HG03378 (cell line): ENCODE data around the gene ACRBP.

Source experiments
- ATAC-seq: cut with Tn5 transposase; IDR thresholded peaks from one replicate; pipeline ENCODE4 v1.9.1; 2021; ENCODE audit warnings: mild to moderate bottlenecking, moderate library complexity; ENCODE audit not compliant: unreplicated experiment

ACRBP gene

DNA sequence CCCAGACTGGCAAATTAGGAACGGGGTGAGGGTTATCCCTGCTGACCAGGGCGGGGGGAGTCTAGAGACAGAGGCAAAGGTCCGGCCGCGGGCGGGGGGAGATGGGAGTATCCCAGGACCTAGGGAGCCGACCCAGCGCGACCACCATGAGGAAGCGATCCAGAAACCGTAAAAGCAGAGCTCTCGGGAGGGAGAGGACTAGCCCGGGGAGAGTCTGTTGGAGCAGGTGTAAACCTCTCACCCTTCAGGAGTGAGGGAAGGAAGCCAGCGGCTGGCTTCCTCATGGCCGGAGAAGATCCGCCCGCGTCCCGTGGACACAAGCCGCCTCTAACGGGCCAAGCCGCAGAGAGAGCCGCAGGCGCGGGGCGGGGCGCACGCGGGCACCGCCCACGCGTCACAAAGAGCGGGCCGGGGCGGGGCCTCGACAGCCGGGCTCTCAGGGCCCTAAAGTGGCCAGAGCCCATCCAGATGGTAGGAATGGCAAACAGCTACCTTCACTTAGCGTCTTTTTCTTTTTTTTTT is at the start of gene ACRBP:
Gene ACRBP, minus strand, starts transcription at position 350 of the 522 bp plus-strand sequence. Its CDS starts 66 bp downstream, at position 284.
- ATAC-seq: no peak

DNA sequence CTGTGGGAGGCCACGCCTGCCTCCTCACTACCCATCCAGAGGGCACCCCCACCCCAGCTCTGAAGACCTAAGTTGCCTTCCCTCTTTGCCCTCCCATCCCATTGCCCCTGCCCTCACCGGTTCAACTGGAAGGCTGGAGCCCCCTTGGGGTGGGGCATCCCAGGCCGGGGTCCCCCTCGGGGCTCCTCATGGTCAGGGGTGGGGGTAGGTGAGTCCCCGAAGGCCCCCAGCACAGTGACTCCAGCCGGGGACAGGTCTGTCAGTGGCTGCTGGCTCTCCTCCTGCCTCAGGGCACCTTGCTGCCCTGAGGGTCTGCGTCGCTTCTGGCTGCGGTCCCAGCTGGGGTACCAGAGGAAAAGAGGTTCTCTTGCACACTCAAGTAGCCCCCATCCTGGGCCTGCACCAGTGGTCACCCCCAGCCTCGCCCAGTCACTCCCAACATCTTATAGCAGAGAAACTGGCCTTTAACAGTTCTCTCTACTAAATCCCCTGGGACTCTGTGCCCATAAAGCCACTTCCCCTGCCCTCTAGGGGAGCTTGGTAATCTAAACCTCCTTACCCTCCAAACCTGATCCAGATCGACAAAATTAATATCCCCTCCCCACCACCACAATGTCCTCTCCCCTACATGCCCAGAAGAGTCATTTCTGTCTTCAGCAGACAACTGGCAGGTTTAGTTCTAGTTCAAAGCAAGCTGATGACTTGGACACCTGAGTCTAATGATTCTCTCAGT is 48.2 kb upstream of the ACRBP start:
- ATAC-seq: no peak

DNA sequence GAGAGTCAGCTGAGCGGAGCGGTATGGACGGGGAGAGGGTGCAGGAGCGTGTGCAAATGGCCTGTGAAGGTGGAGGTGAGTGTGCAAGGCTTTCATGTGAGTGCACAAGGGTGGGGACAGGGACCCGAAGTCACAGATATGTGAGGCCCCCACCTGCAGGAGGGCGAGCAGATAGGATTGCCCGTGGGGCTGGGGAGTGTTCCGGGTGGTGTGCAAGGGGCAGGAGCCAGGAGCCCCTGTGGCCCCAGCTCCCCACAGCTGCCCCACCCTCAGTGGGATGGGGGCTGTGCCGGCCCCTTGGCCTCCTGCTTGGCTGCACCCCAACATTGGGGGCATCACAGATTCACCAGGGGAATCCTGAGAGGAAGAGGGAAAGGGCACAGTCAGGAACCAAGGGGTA is 47.5 kb upstream of the ACRBP start:
- ATAC-seq: no peak

DNA sequence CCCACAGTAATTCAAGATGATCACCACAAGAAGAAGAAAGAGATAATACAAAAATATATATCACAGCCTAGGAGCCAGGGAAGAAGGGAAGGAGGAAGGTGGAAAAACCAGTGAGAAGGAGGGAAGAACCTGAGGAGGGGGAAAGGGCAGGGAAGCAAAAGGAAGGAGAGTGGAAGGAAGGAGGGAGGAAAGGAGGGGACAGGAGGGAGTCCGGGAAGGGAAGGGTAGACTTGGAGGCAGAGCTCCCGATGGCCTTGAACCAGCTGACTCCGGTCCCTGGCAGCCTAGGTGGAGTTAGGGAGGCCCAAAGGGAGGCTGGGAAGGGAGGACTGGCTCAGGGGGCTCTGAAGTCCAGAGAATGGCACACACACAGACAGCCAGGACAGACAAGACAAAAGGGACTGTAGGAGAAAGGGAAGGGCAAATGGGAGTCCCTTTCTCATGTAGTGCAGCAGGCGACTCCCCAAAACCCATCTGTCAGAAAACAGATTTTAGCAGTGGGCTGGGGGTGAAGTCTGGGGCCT is 46.7 kb upstream of the ACRBP start:
- no peak for ATAC-seq

DNA sequence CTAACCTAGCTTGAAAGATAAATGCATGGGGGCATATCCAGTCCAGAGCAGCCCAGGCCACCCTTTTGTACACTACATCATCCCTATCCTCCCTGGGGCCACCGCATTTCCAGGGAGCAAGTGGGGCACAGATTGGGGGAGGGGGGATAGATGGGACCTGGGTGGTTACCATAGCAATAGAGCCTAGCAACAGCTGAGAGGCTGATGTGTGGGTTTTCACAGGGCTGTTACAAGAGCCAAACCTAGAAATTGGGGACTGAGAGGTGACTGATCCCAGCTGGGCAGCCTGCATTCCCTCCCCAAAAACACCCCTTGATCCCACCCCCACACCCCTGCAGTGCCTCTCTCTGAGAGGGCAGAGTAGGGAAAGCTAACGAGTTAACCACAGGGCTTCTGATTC is 45.7 kb upstream of the ACRBP start:
- ATAC-seq: no peak

DNA sequence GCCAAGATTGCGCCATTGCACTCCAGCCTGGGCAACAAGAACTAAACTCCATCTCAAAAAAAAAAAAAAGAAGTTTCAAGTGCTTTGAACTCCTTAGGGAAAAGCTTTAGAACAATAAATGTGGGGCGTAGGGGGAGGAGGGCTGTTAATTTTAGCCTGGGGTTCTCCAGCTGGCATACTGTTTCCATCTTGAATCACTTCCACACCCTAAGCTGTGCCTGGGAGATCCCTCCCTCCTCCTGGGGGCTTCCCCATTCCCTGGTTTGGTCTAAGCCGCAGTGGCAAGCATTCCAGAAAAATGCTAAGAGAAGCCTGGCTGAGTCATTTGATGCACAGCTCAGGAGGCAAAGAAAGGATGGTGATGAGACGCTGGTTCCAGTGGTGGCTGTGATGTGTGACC is 44.2 kb upstream of the ACRBP start:
- ATAC-seq: no peak

- ATAC-seq: peak; percentile 80
Observed at GRCh38 chr12:6688999-6689882, 42.0 kb upstream of the ACRBP start, which contains the start of gene ZNF384. ZNF384 (minus strand) TSS chr12:6689375; CDS start chr12:6679520, 9,855 bp downstream.

- ATAC-seq: peak; percentile 4
Observed at GRCh38 chr12:6688543-6688998, 41.3 kb upstream of the ACRBP start.

DNA sequence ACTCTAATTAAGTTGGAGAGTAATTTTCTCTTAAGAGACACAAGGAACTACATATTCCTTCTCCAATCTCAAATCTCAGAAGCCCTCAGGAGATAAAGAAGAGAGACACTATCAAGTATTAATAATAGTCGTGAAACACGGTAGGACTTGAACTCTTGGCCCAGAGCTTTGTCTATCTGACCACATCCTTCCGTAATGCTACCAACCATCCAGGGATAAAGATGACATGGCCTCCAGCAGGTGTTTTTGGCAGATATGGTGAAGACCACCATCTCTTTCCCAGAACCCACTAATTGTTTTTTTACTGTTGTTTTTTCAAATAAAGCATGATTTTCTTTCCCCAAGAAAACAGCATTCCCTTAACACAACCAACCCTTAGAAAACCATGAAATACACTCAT is 38.6 kb upstream of the ACRBP start:
- no peak for ATAC-seq

GRCh38 chr12:6684609-6685008 is 37.4 kb upstream of the ACRBP start:
- ATAC-seq: no peak

- no peak for ATAC-seq
Observed at GRCh38 chr12:6676962-6677361, 29.7 kb upstream of the ACRBP start.

DNA sequence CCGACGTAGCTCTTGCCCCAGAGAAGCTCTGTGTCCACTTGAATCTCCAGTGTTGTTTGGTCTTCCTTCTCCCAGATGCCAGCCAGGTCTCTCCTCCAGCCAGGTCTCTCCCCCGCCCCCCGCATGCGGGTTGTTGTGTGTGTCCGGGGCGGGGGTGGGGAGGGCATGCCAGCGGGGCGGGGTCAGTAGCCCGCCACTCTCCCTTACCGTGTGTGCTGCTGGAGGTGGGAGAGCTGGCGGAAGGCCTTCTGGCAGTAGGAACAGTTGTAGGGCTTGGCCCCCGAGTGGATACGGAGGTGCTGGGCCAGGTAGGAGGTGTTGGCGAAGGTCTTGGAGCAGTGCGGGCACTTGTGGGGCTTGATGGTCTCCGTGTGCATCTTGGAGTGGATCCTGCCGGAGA is 24.9 kb upstream of the ACRBP start:
- no peak for ATAC-seq

GRCh38 chr12:6667559-6668210 is 20.5 kb upstream of the ACRBP start:
- ATAC-seq: no peak

DNA sequence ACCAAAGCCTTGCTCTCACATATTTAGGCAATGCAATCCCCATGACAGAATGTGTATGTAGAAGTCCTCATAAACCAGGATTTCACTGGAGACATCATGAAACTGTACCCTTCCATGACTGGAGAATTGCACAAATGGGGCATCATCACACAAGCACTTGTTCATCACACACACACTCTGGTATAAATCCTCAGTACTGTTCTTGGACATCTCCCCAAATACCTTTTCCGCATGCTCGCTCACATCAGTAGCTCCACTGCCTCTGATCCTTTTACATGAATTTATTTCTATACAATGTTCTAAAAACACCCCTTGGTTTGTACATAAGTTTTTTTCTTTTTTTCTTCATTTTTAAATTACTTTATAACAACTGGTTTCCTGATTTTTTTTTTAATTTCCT is 19.0 kb upstream of the ACRBP start:
- ATAC-seq: no peak

- no peak for ATAC-seq
Observed at GRCh38 chr12:6664902-6665301, 17.7 kb upstream of the ACRBP start.

- ATAC-seq: peak; percentile 84
Observed at GRCh38 chr12:6662906-6663742, 15.9 kb upstream of the ACRBP start, which contains the start of gene ING4. ING4 (minus strand) TSS chr12:6663119; CDS start chr12:6663101, 18 bp downstream.

DNA sequence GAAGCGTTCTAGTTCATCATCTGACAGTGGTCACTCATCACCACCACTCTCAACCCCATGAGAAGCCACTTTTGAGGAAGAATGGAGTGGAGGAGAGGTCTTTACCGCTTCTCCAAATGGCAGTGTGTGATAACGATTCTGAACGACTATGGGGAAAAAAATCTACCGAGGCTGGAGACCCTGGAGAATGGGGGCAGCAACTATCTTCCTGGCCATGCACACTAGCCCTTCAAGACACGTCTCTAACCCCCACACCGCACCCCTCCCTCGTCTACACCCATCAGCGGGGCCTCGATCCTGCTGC is 15.3 kb upstream of the ACRBP start:
- no peak for ATAC-seq

DNA sequence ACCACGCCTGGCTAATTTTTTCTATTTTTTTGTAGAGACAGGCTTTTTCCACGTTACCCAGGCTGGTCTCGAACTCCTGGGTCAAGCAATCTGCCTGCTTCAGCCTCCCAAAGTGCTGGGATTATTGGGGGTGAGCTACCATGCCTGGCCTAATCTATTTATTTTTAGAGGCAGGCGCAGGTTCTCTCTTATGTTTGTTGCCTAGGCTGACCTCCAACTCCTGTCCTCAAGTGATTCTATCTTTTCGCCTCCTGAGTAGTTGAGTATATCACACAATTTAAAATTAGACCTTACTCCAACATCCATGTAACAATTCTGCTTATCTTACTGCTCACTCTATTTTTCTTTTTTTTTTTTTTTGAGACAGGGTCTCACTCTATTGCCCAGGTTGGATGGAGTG is 6.8 kb upstream of the ACRBP start:
- ATAC-seq: no peak

GRCh38 chr12:6653342-6653741 is 6.1 kb upstream of the ACRBP start:
- ATAC-seq: no peak

DNA sequence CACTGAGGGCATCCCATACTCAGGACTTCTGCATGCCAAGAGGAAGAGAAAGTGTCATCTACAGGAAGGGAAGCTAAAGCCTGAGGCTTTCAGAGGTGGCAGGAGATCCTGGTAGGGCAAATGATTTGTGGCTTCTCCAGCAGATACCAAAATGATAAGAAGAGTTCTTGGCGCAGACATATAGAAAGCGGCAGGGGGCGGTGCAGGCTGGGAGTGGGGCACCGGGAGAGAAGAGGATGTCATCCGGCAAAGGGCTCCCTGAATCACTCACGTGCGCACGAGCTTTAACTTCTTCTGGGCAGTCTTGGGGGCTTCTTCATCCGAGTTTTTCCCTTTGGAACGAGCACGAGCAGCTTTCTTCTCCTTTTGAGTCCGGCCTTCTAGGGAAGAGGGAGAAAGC is 5.2 kb upstream of the ACRBP start:
- ATAC-seq: no peak
